HepG2 (cell line): ENCODE data around the gene NBL1. TPM values are rescaled to one million over a fixed set of nuclear protein-coding genes. Genes with fewer than 3 reads are reported as not detected.

Source experiments
- CCDC6 ChIP-seq: sonication (generic); formaldehyde crosslinking; IDR thresholded peaks from 2 replicates; pipeline ENCODE4 v1.8.1; 2022; ENCODE audit warnings: mild to moderate bottlenecking, missing genetic modification reagents, moderate library complexity
- ELF4 ChIP-seq: sonication (generic); formaldehyde crosslinking; IDR thresholded peaks from 2 replicates; pipeline ENCODE4 v1.5.0; 2020; ENCODE audit warnings: missing genetic modification reagents, mild to moderate bottlenecking, moderate library complexity, borderline replicate concordance
- HIVEP1 ChIP-seq: sonication (generic); formaldehyde crosslinking; IDR thresholded peaks from 2 replicates; pipeline ENCODE4 v1.4.0; 2020; ENCODE audit warnings: mild to moderate bottlenecking, missing genetic modification reagents
- IRX3 ChIP-seq: sonication (generic); formaldehyde crosslinking; IDR thresholded peaks from 2 replicates; pipeline ENCODE4 v1.8.1; 2023; ENCODE audit warnings: mild to moderate bottlenecking, low read depth, missing genetic modification reagents, borderline replicate concordance
- NFKBIZ ChIP-seq: IDR thresholded peaks from 2 replicates; pipeline ENCODE4 v1.6.1; 2018; ENCODE audit warnings: missing genetic modification reagents, missing compliant biosample characterization
- ONECUT2 ChIP-seq: sonication (generic); formaldehyde crosslinking; IDR thresholded peaks from 2 replicates; pipeline ENCODE4 v1.4.0; 2020; ENCODE audit warnings: missing genetic modification reagents
- RFX5 ChIP-seq: IDR thresholded peaks from 2 replicates; pipeline ENCODE4 v1.6.1; 2011; ENCODE audit warnings: low read depth, low read length, improper control_type of control experiment
- SOX6 ChIP-seq, 2 experiments: fragments of 450-650 bp in 1 of 2; sonication (generic) in 1 of 2; formaldehyde crosslinking in 1 of 2; IDR thresholded peaks; 2 replicates each; pipeline versions ENCODE4 v1.4.0 to v1.6.1; 2017 to 2020; ENCODE audit warnings: antibody characterized with exemption in 1 of 2, mild to moderate bottlenecking in 1 of 2, missing genetic modification reagents in 1 of 2
- SYNCRIP ChIP-seq: fragments of 200-400 bp; formaldehyde crosslinking; IDR thresholded peaks from 2 replicates; pipeline ENCODE4 v1.6.1; 2018; ENCODE audit warnings: mild to moderate bottlenecking, low read depth, low read length; ENCODE audit not compliant: insufficient read depth
- TAF15 ChIP-seq: fragments of 200-400 bp; formaldehyde crosslinking; IDR thresholded peaks from one replicate; pipeline ENCODE4 v1.6.1; 2018; ENCODE audit warnings: mild to moderate bottlenecking, low read depth, low read length; ENCODE audit not compliant: poor library complexity, severe bottlenecking
- ZFP90 ChIP-seq: sonication (generic); formaldehyde crosslinking; IDR thresholded peaks from 2 replicates; pipeline ENCODE4 v1.8.0; 2022; ENCODE audit warnings: missing genetic modification reagents, mild to moderate bottlenecking, inconsistent platforms, borderline replicate concordance
- ZNF34 ChIP-seq: sonication (generic); formaldehyde crosslinking; IDR thresholded peaks from 2 replicates; pipeline ENCODE4 v1.4.0; 2020; ENCODE audit warnings: mild to moderate bottlenecking, missing genetic modification reagents, borderline replicate concordance
- ZNF343 ChIP-seq: sonication (generic); formaldehyde crosslinking; IDR thresholded peaks from 2 replicates; pipeline ENCODE4 v1.4.0; 2020; ENCODE audit warnings: mild to moderate bottlenecking, missing genetic modification reagents
- ZNF446 ChIP-seq: sonication (generic); formaldehyde crosslinking; IDR thresholded peaks from 2 replicates; pipeline ENCODE4 v1.5.0; 2020; ENCODE audit warnings: mild to moderate bottlenecking, missing genetic modification reagents
- ZNF451 ChIP-seq: sonication (generic); formaldehyde crosslinking; IDR thresholded peaks from 2 replicates; pipeline ENCODE4 v1.5.0; 2020; ENCODE audit warnings: mild to moderate bottlenecking, missing genetic modification reagents
- ZNF619 ChIP-seq: sonication (generic); formaldehyde crosslinking; IDR thresholded peaks from 2 replicates; pipeline ENCODE4 v1.4.0; 2020; ENCODE audit warnings: mild to moderate bottlenecking, missing genetic modification reagents
- ZNF746 ChIP-seq: sonication (generic); formaldehyde crosslinking; IDR thresholded peaks from 2 replicates; pipeline ENCODE4 v1.8.0; 2022; ENCODE audit warnings: mild to moderate bottlenecking, missing genetic modification reagents
- ZNF776 ChIP-seq: sonication (generic); formaldehyde crosslinking; IDR thresholded peaks from 2 replicates; pipeline ENCODE4 v1.4.0; 2020; ENCODE audit warnings: mild to moderate bottlenecking, missing genetic modification reagents
- ZNF792 ChIP-seq: IDR thresholded peaks from 2 replicates; pipeline ENCODE4 v1.6.1; 2016
- polyA plus RNA-seq, 8 experiments: library from polyadenylated mRNA; depleted of rRNA in 3 of 8; stranded (reverse) in 7 of 8; unstranded in 1 of 8; fragments of >200 nt; fragmentation: Illumina TruSeq in 4 of 8; extraction: Trizol in 4 of 8; gene quantifications; 2 replicates each; pipeline versions ENCODE4 v1.2.1 to v1.2.3, GENCODE V29; 2011 to 2016; ENCODE audit warnings: low read depth in 4 of 8, missing spikeins in 1 of 8, mixed read lengths in 1 of 8; ENCODE audit not compliant: insufficient read depth in 1 of 8
- total RNA-seq, 5 experiments: library from RNA; depleted of rRNA; stranded (reverse); fragments of >200 nt; fragmentation: Illumina TruSeq; extraction: Trizol; gene quantifications; 2 replicates each; pipeline ENCODE4 v1.2.3, GENCODE V29; 2016; ENCODE audit warnings: low read depth in 1 of 5
- TF ChIP-seq, protein P1 (sequence below): sonication (generic); formaldehyde crosslinking; IDR thresholded peaks from 2 replicates; pipeline ENCODE4 v1.5.1; 2020; ENCODE audit warnings: mild to moderate bottlenecking, moderate library complexity, missing genetic modification reagents
- TF ChIP-seq, protein P2 (sequence below): sonication (generic); formaldehyde crosslinking; IDR thresholded peaks from 2 replicates; pipeline ENCODE4 v1.4.0; 2020; ENCODE audit warnings: missing genetic modification reagents
- TF ChIP-seq, protein P3 (sequence below): sonication (generic); formaldehyde crosslinking; conservative IDR thresholded peaks from 2 replicates; pipeline ENCODE4 v1.4.0; 2020; ENCODE audit warnings: missing genetic modification reagents
- TF ChIP-seq, protein P4 (sequence below): IDR thresholded peaks from 2 replicates; pipeline ENCODE4 v1.6.1; 2012; ENCODE audit warnings: low read depth, low read length, improper control_type of control experiment

The NBL1 gene
- total and polyA plus RNA-seq, 2 of the 13 experiments (the other 11 are each of a cell fraction or from before 2014, with no cell fraction given), result 2.7 to 13.8 TPM

DNA sequence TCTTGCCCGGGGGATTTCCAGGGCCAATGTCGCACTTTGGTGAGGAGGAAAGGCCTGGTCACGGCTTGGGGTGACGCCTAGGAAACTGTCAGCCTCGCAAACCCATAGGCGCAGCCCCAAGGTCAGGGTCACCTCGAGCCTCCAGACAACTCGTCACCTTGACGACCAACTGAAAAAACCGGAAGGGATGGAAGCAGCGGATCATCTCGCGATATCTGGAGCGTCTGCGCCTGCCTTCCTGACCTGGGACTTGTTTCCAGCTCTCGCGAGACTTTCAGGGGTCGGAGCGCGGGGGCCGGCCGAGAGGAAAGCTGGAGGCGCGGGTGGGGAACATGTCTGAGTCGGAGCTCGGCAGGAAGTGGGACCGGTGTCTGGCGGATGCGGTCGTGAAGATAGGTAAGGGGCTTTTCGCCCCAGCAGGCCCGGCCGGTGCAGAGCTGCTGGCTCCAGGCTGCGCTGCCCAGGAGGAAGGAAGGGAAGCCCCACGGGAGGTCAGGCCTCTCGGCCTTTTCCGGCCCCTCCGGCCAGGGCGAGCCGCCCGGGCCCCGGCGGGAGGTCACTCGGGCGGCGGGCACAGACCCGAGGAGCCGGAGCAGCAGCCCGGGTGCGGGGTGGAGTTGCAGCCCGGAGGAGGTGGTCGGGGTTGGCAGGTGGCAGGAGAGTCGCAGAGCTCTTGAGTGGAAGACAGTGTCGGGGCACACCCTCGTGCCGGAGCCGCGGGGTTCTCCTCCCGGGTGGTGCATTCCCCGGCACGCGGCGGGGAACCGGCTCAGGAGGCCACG, 47.2 kb upstream of the NBL1 start (continued):
- TF ChIP-seq, protein P1, sequence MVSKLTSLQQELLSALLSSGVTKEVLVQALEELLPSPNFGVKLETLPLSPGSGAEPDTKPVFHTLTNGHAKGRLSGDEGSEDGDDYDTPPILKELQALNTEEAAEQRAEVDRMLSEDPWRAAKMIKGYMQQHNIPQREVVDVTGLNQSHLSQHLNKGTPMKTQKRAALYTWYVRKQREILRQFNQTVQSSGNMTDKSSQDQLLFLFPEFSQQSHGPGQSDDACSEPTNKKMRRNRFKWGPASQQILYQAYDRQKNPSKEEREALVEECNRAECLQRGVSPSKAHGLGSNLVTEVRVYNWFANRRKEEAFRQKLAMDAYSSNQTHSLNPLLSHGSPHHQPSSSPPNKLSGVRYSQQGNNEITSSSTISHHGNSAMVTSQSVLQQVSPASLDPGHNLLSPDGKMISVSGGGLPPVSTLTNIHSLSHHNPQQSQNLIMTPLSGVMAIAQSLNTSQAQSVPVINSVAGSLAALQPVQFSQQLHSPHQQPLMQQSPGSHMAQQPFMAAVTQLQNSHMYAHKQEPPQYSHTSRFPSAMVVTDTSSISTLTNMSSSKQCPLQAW (CRISPR knock-in tag), result no peak
- TF ChIP-seq ELF4, result peak; percentile 92; the same call in 1 of the 2 replicates
- no peak for TF ChIP-seq ONECUT2 (CRISPR knock-in tag)
- peak; percentile 50; the same call in 1 of the 2 replicates for TF ChIP-seq ZNF746 (CRISPR knock-in tag)
- TF ChIP-seq ZNF343 (CRISPR knock-in tag), result no peak
- no peak for TF ChIP-seq TAF15
- no peak for TF ChIP-seq SOX6 (IDR thresholded peaks at IDR 0.05)
- peak; percentile 39; the same call in 1 of the 2 replicates for TF ChIP-seq SOX6 (CRISPR knock-in tag; IDR thresholded peaks at IDR 0.05)
- TF ChIP-seq, protein P2, sequence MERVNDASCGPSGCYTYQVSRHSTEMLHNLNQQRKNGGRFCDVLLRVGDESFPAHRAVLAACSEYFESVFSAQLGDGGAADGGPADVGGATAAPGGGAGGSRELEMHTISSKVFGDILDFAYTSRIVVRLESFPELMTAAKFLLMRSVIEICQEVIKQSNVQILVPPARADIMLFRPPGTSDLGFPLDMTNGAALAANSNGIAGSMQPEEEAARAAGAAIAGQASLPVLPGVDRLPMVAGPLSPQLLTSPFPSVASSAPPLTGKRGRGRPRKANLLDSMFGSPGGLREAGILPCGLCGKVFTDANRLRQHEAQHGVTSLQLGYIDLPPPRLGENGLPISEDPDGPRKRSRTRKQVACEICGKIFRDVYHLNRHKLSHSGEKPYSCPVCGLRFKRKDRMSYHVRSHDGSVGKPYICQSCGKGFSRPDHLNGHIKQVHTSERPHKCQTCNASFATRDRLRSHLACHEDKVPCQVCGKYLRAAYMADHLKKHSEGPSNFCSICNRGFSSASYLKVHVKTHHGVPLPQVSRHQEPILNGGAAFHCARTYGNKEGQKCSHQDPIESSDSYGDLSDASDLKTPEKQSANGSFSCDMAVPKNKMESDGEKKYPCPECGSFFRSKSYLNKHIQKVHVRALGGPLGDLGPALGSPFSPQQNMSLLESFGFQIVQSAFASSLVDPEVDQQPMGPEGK (CRISPR knock-in tag), result peak; percentile 75
- no peak for TF ChIP-seq NFKBIZ
- TF ChIP-seq ZNF446 (CRISPR knock-in tag), result peak; percentile 76; the same call in 1 of the 2 replicates
- TF ChIP-seq, protein P3, sequence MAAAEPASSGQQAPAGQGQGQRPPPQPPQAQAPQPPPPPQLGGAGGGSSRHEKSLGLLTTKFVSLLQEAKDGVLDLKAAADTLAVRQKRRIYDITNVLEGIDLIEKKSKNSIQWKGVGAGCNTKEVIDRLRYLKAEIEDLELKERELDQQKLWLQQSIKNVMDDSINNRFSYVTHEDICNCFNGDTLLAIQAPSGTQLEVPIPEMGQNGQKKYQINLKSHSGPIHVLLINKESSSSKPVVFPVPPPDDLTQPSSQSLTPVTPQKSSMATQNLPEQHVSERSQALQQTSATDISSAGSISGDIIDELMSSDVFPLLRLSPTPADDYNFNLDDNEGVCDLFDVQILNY (CRISPR knock-in tag), result no peak; the same call in 1 of the 2 replicates
- TF ChIP-seq ZNF34, result no peak
- TF ChIP-seq ZNF776, result no peak
- no peak; the same call in 1 of the 2 replicates for TF ChIP-seq ZNF792 (CRISPR knock-in tag)
- TF ChIP-seq HIVEP1 (CRISPR knock-in tag), result peak; percentile 55
- TF ChIP-seq RFX5, result peak; percentile 8; the same call in 1 of the 2 replicates
- TF ChIP-seq SYNCRIP, result no peak
- TF ChIP-seq, protein P4, sequence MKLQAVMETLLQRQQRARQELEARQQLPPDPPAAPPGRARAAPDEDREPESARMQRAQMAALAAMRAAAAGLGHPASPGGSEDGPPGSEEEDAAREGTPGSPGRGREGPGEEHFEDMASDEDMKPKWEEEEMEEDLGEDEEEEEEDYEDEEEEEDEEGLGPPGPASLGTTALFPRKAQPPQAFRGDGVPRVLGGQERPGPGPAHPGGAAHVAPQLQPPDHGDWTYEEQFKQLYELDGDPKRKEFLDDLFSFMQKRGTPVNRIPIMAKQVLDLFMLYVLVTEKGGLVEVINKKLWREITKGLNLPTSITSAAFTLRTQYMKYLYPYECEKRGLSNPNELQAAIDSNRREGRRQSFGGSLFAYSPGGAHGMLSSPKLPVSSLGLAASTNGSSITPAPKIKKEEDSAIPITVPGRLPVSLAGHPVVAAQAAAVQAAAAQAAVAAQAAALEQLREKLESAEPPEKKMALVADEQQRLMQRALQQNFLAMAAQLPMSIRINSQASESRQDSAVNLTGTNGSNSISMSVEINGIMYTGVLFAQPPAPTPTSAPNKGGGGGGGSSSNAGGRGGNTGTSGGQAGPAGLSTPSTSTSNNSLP, result no peak
- no peak for TF ChIP-seq ZNF451 (CRISPR knock-in tag)
- no peak for TF ChIP-seq ZNF619 (CRISPR knock-in tag)
- TF ChIP-seq CCDC6 (CRISPR knock-in tag), result no peak
- TF ChIP-seq ZFP90 (CRISPR knock-in tag), result 0 out of 2 replicates have a peak, but pooled peaks have one; percentile 81
- no peak for TF ChIP-seq IRX3 (CRISPR knock-in tag)
